Lung (tissue), 12 donors: ENCODE results near the gene DGCR2. TPM values are rescaled to one million over a fixed set of nuclear protein-coding genes. Genes with fewer than 3 reads are reported as not detected.

Source experiments
- ATAC-seq: fragments of 200-7000 bp; cut with Tn5 transposase; one replicate; pipeline ENCODE4 v1.9.1; 2020; ENCODE audit warnings: moderate number of reproducible peaks; ENCODE audit not compliant: insufficient read depth, low FRiP score
- DNase-seq, 3 donors: peaks; one replicate each; pipeline ENCODE4 v3.0.0-alpha.2; 2013 to 2017
- H3K27ac ChIP-seq, 2 donors: one replicate each; pipeline ENCODE4 v1.5.1; 2013; ENCODE audit warnings: mild to moderate bottlenecking in 2 of 2, moderate library complexity in 2 of 2, control low read depth in 1 of 2, inconsistent platforms in 1 of 2, low read depth in 1 of 2, low read length in 1 of 2
- H3K27me3 ChIP-seq, 3 donors: one replicate each; pipeline ENCODE4 v1.5.1; 2013; ENCODE audit warnings: low read length in 2 of 3; ENCODE audit not compliant: control insufficient read depth in 3 of 3, insufficient read depth in 3 of 3
- H3K36me3 ChIP-seq, 4 donors: one replicate each; pipeline ENCODE4 v1.5.1; 2013; ENCODE audit warnings: low read length in 4 of 4, mild to moderate bottlenecking in 1 of 4, moderate library complexity in 1 of 4; ENCODE audit not compliant: control insufficient read depth in 4 of 4, insufficient read depth in 4 of 4
- H3K4me1 ChIP-seq, 5 donors: one replicate each; pipeline ENCODE4 v1.5.1; 2013; ENCODE audit warnings: low read length in 5 of 5, mild to moderate bottlenecking in 2 of 5, moderate library complexity in 1 of 5; ENCODE audit not compliant: control insufficient read depth in 5 of 5, insufficient read depth in 5 of 5
- H3K4me3 ChIP-seq: one replicate; pipeline ENCODE4 v1.5.1; 2013; ENCODE audit warnings: mild to moderate bottlenecking, control low read depth, moderate library complexity
- H3K9ac ChIP-seq, 2 donors: one replicate each; pipeline ENCODE4 v1.5.1; 2013; ENCODE audit warnings: low read length in 2 of 2, control low read depth in 1 of 2; ENCODE audit not compliant: insufficient read depth in 1 of 2
- H3K9me3 ChIP-seq, 4 donors: one replicate each; pipeline ENCODE4 v1.5.1; 2013; ENCODE audit warnings: low read length in 3 of 4, mild to moderate bottlenecking in 1 of 4, moderate library complexity in 1 of 4; ENCODE audit not compliant: control insufficient read depth in 4 of 4, insufficient read depth in 3 of 4
- WGBS, 2 donors: extraction: QIAGEN DNeasy Blood & Tissue Kit; methylation state at CpG; one replicate each; pipeline ENCODE4 v1.1.7; 2013; 5-methylcytosine and 5-hydroxymethylcytosine counted together
- polyA plus RNA-seq, 2 donors: library from polyadenylated mRNA; stranded (reverse); fragments of 200-250 nt; gene quantifications; one replicate each; pipeline ENCODE4 v1.2.1, GENCODE V29; 2013
- total RNA-seq, 2 donors: library from RNA; depleted of rRNA in 1 of 2; stranded (reverse); fragments of >200 nt in 1 of 2; gene quantifications; one replicate each; pipeline ENCODE4 v1.2.1, GENCODE V29; 2014 to 2021
- TF ChIP-seq, protein P1 (sequence below): IDR thresholded peaks from 2 replicates; pipeline ENCODE4 v1.5.1; 2012; ENCODE audit warnings: mild to moderate bottlenecking; ENCODE audit errors: control extremely low read depth, extremely low read depth
- donor health status: control.
- donor health status: control.
- donor health status: Bipolar disorder and iron deficiency.
- donor health status: healthy.
- donor health status: DM: yes; HTN: yes; CAD: no.

DGCR2 gene
- total and polyA plus RNA-seq, 4 donors: 40.4 to 77.4 (median 50.5) TPM

DNA sequence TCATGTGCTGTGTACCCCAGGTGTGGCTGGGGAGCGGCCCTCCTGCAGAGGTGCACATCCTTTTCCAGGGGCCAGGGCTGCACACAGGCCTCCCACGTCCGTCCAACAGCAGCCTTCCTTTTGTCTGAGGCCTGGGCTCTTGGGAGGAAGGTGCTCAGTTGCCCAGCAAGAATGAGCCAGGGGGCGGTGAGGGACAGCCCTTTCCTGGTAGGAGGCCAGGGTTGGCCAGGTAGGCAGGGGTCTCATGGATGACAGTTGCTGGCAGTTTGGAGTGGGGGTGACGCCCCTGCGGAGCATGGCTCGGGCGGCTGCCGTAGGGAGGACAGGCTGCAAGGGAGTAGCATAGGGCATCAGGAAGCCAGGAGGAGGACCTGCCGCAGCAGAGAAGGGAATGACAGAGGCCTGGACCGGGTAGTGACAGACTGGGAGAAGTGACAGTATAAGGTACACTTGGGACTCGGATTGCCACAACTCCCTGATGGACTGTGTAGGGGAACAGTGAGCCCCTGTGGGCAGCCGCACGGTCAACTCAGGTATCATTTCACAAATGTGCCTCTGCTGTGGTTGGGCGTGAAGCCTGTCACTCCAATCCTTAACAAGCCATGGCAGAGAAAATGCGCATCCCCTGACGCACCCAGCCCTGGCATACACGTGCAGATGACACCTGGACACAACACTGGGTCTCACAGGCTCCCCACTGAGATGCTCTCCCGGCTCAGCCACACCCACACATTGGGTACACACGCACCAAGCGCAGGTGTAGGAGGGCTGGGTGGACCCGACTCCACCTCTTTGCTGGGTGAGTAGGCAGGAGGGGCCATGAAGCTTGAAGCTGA is 79.7 kb downstream of the DGCR2 start:
- no peak overlapping the region for H3K27ac ChIP-seq
- no peak overlapping the region for H3K4me3 ChIP-seq
- H3K27me3 ChIP-seq: no peaks in the 10 kb centered on the region
- DNase-seq (no peak), ATAC-seq (no peak)
- H3K9ac ChIP-seq: no peak overlapping the region
- peaks cover 14 to 82% (median 38%) of the 10 kb centered on the region in 4 donors for H3K36me3 ChIP-seq
- TF ChIP-seq, protein P1, sequence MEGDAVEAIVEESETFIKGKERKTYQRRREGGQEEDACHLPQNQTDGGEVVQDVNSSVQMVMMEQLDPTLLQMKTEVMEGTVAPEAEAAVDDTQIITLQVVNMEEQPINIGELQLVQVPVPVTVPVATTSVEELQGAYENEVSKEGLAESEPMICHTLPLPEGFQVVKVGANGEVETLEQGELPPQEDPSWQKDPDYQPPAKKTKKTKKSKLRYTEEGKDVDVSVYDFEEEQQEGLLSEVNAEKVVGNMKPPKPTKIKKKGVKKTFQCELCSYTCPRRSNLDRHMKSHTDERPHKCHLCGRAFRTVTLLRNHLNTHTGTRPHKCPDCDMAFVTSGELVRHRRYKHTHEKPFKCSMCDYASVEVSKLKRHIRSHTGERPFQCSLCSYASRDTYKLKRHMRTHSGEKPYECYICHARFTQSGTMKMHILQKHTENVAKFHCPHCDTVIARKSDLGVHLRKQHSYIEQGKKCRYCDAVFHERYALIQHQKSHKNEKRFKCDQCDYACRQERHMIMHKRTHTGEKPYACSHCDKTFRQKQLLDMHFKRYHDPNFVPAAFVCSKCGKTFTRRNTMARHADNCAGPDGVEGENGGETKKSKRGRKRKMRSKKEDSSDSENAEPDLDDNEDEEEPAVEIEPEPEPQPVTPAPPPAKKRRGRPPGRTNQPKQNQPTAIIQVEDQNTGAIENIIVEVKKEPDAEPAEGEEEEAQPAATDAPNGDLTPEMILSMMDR: no peak
- H3K4me1 ChIP-seq: no peaks in the 10 kb centered on the region
- 93% methylated on average over 22 of the region's 22 CpGs for WGBS, 2 donors
- no peaks in the 10 kb centered on the region for H3K9me3 ChIP-seq

DNA sequence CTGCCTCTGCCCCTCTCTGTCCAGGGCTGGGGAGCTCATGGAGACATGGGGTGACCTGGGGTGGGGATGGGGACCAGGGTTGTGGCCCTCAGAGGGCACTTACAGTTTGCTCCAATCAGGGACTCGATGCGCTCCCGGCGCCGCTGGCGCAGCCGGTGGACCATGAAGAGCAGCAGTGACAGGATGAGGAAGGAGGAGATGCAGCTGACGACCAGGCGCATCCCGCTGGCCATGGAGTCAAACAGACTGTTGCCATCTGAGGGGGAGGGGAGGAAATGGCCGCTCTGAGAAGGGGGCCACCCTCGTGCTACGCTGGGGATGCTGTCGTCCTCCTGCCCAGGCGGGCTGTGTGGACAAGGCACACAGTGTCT is 80.5 kb downstream of the DGCR2 start:
- TF ChIP-seq, protein P1: no peak
- DNase-seq: no peak
- peaks cover 9 to 81% (median 31%) of the 10 kb centered on the region in 4 donors for H3K36me3 ChIP-seq
- H3K27ac ChIP-seq: no peak overlapping the region
- no peak overlapping the region for H3K9ac ChIP-seq
- no peaks in the 10 kb centered on the region for H3K4me1 ChIP-seq
- ATAC-seq: no peak
- WGBS, 2 donors: 94 to 97% methylated on average over 15 of the region's 15 CpGs
- no peak overlapping the region for H3K4me3 ChIP-seq
- H3K27me3 ChIP-seq: no peaks in the 10 kb centered on the region
- H3K9me3 ChIP-seq: no peaks in the 10 kb centered on the region

GRCh38 chr22:19040888-19041703 is 81.1 kb downstream of the DGCR2 start:
- H3K9me3 ChIP-seq: no peaks in the 10 kb centered on the region
- H3K36me3 ChIP-seq: peaks cover 9 to 77% (median 29%) of the 10 kb centered on the region in 4 donors
- TF ChIP-seq, protein P1: no peak
- H3K27me3 ChIP-seq: no peaks in the 10 kb centered on the region
- H3K27ac ChIP-seq: no peak overlapping the region
- WGBS, 2 donors: 91 to 93% methylated on average over 30 of the region's 30 CpGs
- no peaks in the 10 kb centered on the region for H3K4me1 ChIP-seq
- ATAC-seq: no peak
- H3K9ac ChIP-seq: no peak overlapping the region
- no peak overlapping the region for H3K4me3 ChIP-seq
- no peak for DNase-seq
